Colon (tissue), 2 donors: ENCODE data around the gene LTBP2.

Experiments
- FAIRE-seq: peaks from 2 replicates; lab custom pipeline; 2012; peaks lifted over from hg19 to GRCh38; lab: Jason Lieb, UNC
- donor health status: control.
- donor health status: control.

Gene LTBP2

GRCh38 chr14:74611650-74612349 is at the start of gene LTBP2:
LTBP2 (minus strand) TSS chr14:74612237; CDS start chr14:74611944, 293 bp downstream.
- no peak for FAIRE-seq

DNA sequence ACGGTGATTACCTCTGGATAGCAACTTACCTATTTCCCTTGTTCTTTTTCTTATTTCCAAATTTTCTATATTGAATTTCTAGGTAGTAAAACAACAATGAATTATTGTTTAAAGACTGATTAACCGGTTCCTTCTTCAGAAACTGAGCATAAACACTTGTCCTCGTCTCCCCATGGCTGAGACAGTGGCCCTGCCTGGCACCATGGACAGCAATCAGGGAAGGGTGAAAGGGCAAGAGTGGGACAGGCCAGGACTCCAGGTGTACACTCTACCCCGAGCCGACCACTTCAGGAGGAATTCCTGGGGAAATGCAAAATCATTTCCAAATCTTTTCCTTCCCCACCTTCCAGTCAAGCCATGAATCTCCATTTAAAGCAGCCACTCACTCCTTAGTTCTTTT is 48.8 kb upstream of the LTBP2 start:
- no peak for FAIRE-seq

DNA sequence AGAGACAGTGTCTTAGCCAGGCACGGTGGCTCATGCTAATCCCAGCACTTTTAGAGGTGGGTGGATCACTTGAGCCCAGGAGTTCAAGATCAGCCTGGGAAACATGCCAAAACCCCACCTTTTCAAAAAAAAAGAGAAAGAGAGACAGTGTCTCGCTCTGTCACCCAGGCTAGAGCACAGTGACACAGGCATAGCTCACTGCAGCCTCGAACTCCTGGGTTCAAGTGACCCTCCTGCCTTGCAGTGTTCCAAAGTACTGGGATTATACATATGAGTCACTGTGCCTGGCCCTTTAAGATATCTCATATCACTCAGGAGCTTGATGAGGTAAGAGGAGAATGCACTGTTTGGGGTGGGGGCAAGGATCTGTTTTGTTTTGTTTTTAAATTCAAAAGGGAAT is 48.1 kb upstream of the LTBP2 start:
- FAIRE-seq = no peak

- FAIRE-seq = no peak
Observed at GRCh38 chr14:74658535-74659131, 46.6 kb upstream of the LTBP2 start.

- FAIRE-seq = no peak
Observed at GRCh38 chr14:74656964-74657363, 44.9 kb upstream of the LTBP2 start.

DNA sequence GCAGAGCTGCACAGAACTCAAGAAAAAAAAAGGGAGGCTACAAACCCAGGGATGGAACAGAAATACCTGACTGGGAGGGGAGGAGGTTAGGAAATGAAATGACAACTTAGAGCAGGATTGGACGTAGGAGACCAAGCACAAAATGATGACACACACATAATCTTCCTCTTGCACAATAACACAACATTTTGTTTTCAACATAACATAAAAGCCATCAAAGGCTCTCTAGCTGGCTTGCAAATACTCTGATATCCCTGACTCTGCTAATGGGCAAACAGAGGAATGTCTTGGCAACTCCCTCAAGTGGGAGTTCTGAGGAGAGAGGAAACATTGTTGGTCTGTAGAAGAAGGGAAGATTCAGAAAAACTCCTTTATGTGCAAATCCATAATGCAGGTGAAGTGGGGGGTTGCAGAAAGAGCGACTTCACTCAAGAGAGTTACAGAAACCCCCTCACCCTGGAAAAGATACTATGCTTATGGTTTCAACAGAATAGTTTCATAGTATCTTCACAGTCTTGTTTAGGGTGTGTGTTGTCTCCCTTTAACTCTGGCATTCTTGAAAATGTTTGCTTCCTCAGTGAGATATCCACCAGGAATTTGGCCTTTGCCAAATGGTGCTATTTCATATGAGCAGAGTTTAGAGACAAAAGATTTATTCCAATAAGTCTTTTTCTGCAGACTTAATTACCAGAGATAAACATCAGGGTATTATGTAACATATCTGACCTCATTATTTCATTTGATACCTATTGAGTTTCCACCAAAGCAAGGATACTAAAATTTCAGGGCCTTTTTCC is 43.8 kb upstream of the LTBP2 start:
- FAIRE-seq = no peak

DNA sequence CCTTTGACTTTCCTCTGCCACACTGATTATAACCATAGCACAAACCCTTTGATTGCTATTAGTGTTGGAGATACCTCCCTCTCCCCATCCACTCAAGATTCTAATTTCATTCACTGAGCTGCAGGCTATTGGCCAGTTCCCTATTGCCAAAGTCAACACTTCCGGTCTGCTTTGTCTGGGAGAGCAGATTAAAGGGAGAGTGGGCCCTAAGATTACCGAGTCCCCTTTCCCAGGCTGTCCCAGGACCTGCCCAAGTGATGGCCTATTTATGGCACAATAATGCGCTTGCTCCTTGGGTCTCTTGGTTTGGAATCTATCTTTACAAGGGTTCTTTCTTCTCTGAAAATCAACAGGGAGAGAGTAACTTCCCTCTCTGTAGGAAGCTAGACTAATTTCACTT is 42.9 kb upstream of the LTBP2 start:
- no peak for FAIRE-seq

- FAIRE-seq = no peak
Observed at GRCh38 chr14:74653386-74654138, 41.5 kb upstream of the LTBP2 start.

GRCh38 chr14:74652541-74652940 is 40.5 kb upstream of the LTBP2 start:
- no peak for FAIRE-seq

GRCh38 chr14:74650927-74651686 is 39.1 kb upstream of the LTBP2 start:
- FAIRE-seq = no peak

DNA sequence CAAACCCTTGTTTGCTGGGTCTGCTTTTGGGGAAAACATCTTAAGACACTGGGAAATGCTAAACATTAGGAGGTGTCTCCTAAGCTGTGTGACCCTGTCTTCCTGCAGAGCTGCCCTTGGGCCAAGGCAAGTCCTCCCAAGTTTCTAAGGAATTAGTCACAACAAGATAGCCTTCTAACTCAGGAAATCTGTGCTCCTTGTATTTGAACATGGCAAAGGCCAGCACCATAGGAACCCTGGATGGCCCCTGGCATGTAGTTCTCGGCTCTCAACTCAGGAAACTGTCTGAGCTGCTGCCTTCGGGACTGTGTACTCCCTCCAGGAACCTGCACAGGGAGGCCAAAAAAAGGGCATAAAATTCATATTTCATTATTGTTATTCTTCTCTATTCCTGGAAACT is 37.6 kb upstream of the LTBP2 start:
- no peak for FAIRE-seq

DNA sequence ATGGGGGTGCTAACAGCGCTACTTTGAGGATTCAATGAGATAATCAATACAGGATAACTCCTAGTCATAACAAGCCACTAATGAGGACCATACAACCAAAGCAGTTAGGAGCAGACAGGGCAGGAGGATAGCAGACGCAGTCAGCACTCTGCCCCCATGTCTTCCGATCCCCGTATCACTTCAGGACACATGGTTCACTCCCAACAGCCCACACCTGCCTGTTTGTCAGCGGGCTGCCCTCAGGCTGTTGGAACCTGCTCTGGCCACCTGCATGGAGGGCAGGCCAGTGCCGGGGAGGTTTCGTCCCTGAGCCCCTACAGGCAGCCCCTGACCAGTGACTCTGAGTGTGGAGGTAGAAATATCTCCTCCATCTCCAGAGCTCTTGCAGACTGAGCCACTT is 37.1 kb upstream of the LTBP2 start:
- no peak for FAIRE-seq

DNA sequence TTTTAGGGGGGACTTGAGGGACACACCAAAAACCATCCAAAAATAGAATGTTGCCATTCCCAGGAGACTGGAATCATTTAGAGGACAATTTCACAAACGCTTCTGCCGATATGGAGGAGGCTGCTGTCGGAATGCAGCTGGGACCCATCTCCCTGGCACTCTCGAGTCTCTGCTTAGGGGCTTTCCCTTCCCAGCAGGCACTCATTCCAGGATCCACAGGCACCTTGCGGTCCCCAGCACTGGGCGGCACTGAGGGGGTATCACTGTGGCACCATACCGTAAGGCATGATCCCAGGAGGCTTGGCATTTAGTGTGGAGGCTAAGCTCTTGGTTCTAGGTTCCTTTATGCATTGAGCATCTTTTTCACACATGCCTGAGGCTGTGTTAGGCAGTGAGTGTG is 36.6 kb upstream of the LTBP2 start:
- FAIRE-seq = no peak

- FAIRE-seq = no peak
Observed at GRCh38 chr14:74647678-74648461, 35.8 kb upstream of the LTBP2 start.

DNA sequence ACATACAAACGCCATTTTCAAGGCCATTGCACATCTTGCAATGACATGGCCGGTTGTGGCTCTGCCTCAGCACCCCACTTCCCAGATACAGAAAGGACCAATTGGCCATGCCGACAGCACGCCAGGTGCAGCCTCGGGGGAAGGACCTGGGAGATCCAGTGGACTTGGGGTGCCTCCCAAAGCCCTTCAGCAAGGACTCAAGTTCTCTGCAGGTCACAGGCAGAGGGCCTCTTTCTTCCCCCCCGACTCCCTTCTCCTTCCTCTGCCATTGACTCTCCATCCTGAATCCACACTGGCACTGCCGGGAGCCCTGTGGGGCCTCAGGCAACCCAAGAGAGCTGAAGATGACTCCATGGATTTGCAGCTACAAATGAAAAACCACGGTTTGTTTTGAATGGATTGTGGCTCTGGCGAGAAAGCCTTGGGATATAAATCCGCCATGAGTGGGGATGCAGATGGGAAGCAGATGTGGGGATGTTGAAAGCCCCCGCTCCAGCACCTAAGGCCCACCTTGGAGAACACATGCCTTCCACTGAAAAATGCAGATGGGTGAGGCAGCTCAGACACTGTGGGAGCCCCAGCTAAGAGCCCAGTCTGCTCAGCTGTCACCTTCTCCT is 35.1 kb upstream of the LTBP2 start:
- FAIRE-seq = no peak

- no peak for FAIRE-seq
Observed at GRCh38 chr14:74645756-74646470, 33.9 kb upstream of the LTBP2 start.

GRCh38 chr14:74645244-74645643 is 33.2 kb upstream of the LTBP2 start:
- FAIRE-seq = no peak

DNA sequence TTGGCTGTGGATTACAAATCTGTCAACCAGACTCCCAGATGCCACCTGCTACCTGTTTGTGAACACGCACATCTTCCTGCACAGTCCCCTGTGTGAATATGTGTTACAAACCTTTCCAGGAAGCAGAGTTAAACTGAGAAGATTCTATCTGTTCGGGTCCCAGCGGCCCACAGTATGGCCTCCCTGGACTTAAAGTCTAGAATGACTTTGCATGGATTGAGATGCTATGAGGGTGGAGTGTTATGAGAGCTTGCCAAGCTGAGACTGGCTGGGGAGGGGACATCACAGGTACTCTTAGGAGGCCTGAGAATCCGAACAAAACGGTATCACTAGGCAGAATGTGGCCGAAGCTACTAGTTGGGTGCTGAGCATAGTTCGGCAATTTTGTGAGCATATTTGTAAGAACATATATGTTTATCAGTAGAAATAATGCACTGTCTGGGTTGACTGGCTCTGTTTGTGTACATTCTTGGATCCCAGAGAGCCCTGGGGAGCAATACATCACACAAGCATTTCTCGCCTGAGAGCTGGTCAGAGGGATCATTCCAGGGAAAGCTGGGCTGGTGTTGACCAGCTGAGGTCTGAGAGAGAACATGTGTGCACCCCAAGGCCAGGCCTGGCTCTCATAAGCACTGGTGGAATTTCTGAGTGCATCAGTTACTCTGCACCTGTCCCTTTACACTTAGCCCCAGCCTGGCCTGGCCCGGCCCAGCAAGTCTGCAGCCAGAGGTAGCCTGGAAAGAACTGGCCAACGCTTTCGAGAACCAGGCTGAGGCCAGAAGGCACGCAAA is 29.8 kb upstream of the LTBP2 start:
- no peak for FAIRE-seq

- no peak for FAIRE-seq
Observed at GRCh38 chr14:74638966-74639365, 26.9 kb upstream of the LTBP2 start.
